Upper lobe of left lung (tissue), 4 donors: ENCODE measurements around the gene RPS6KA2.

ENCODE experiments used
- CTCF ChIP-seq, 6 experiments: fragments of 450-650 bp in 4 of 6; fragments of 200-600 bp in 2 of 6; sonication (generic) in 2 of 6; IDR thresholded peaks; one replicate each; pipeline ENCODE4 v1.5.1; 2016 to 2019; ENCODE audit warnings: antibody characterized with exemption in 6 of 6
- POLR2AphosphoS5 ChIP-seq, 2 donors: sonication (generic); formaldehyde crosslinking; IDR thresholded peaks; one replicate each; pipeline ENCODE4 v1.5.1; 2017; ENCODE audit warnings: antibody characterized with exemption in 2 of 2

DNA sequence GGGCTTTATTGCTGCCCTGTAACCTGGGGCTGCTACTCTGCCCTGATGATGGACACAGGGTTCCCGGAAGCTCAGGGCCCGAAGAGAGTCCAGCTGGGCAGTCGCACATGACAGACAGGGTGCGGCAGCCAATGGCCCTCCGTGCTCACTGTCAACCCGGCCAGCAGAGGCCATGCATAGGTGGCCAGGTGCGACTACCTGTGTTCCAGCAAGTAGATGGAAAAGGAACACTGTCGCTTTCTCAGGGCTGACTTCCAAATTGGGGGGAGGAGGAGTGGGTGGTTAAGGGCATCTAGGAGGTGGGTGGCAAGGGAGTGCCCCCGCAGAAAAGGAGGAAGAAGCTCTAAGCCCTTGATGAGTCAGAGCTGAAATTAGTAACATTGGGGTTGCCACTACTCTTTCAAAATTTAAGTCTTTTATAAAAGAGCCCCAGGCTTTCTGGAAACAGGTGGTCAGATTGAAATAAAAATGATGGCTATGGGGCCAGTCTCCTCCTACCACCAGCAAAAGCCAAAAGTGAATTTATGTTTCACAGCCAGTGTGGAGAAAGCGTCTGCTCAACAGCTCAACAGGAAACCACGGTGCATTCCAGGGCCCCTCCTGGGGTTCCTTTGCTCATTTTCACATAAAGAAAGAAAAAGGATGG is 38.2 kb downstream of the RPS6KA2 start:
- TF ChIP-seq CTCF (IDR thresholded peaks at IDR 0.05) (no peak), POLR2AphosphoS5 (IDR thresholded peaks at IDR 0.05) (no peak)
